NCI-H187 (cell line): ENCODE results near the gene CCDC28B.
A peak's percentile ranks its signal among the peaks of the same experiment; 100 is the strongest.

Source experiments
- DNase-seq, 2 experiments: peaks; one replicate each; lab custom pipeline; 2025; lab: John Stamatoyannopoulos, UW

The CCDC28B gene

DNA sequence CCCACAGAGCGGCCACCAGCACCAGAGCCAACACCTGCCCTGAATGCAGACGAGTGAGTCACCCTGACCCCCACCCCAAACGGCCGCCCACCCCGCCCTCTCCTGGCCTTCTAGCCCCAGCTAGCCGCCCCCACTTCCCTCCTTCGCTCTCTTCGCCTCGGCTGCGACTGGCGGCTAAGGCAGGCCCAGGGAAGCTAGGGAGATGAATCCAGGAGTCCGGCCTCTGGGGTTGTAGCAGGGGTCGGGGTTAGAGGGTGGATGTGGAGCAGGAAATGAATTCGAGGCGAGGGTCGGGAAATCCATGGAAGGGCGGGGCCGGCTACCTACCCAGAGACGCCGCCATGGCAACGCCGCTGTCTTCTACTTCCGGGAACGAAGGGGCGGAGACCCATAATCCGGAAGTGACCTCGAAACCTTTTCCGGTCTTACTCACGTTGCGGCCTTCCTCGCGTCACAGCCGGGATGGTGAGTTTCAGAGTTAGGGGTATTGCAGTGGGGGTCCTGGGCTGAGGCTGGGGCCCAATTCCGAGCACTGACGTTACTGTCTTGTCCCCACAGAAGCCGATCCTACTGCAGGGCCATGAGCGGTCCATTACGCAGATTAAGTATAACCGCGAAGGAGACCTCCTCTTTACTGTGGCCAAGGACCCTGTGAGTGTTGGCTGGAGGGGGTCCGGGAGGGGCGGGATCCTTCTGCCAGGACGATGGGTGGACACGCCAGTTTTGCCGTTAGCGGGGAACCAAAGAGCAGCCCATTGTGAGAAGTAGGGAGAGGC lies 21.8 kb downstream of the CCDC28B start, which contains the start of the genes EIF3I and TMEM234:
EIF3I (plus strand) TSS at position 428 of the 776 bp plus-strand sequence; CDS start at position 463, 35 bp downstream.
TMEM234 (minus strand) TSS at position 374 of the 776 bp plus-strand sequence; CDS start at position 343, 31 bp downstream.
- peak; percentile 48 to 85 for DNase-seq

DNA sequence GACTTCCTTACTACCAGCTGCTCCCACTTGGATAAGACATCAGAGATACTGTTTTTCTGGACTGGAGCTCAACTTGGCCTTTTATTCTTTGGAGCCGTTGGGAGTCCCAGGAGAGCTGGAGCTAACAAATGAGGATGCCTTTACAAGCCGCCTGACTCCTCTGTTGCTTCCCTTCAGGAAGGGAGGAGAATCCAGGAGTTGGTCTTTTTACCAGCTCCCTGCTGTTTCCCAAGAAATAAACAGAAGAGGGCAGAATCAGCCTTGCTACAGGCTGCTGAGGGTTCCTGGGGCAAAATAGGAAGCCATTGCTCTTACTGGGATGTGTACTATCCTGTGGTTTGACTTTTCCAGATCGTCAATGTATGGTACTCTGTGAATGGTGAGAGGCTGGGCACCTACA lies 23.3 kb downstream of the CCDC28B start:
- DNase-seq, result no peak

DNA sequence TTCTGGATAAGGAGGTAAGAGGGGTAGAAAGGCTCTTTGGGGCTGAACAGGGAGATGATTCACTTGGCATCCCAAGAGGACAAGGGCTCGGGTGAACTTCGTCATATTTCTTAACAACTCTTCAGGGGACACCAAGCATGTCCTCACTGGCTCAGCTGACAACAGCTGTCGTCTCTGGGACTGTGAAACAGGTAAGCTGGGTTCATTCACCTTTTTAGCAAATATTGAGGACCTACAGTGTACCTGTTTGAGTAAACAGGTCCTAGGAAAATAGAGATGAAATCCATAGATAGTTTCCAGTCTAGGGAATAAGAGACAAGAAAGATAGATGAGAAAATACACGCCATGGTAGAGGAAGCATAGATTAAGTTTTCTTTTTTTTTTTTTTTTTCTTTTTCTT lies 23.9 kb downstream of the CCDC28B start:
- no peak for DNase-seq

DNA sequence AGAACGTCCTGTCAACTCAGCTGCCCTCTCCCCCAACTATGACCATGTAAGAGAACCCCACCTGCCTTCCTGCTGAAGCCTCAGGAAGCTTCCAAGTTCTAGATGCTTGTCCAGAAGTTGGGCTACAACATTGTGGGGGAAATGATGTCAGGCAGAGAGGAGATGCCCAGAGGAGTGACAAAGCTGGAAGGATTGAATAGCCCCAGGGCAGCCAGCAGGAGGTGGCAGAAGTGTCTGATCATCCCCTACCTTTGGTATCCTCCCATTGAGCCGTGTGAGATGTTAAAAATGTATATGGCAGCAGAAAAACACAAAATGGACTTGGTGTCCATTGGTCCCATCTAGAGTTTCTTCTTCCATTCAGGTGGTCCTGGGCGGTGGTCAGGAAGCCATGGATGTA lies 28.4 kb downstream of the CCDC28B start:
- DNase-seq, result no peak

DNA sequence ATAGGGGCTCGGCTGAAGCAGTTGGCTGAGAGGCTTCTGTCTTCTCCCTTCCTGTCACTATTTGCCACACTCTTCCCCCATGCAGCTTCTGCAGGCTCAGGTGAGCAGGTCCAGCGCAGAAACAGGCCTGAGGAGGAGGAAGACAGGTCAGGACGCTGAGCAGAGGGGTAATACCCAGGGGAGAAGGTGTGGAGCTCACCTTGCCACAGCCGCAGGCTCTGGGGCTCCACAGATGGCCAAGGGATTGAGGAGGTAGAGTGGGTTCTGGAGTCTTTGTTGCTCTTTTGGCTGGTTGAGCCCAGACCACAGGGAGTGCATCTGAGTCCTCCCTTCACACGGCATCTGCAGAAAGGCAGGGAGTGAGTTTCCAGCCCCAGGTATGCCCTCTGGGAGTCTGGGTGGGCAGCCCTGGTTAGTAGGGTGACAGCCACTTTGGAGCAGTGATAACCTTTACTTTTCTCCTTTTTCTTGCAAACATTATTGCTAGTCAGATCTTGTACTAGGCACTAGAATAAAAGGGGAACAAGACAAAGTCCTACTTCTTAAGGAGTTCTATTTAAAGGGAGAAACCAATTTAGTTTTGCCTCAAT lies 31.5 kb downstream of the CCDC28B start:
- no peak for DNase-seq

DNA sequence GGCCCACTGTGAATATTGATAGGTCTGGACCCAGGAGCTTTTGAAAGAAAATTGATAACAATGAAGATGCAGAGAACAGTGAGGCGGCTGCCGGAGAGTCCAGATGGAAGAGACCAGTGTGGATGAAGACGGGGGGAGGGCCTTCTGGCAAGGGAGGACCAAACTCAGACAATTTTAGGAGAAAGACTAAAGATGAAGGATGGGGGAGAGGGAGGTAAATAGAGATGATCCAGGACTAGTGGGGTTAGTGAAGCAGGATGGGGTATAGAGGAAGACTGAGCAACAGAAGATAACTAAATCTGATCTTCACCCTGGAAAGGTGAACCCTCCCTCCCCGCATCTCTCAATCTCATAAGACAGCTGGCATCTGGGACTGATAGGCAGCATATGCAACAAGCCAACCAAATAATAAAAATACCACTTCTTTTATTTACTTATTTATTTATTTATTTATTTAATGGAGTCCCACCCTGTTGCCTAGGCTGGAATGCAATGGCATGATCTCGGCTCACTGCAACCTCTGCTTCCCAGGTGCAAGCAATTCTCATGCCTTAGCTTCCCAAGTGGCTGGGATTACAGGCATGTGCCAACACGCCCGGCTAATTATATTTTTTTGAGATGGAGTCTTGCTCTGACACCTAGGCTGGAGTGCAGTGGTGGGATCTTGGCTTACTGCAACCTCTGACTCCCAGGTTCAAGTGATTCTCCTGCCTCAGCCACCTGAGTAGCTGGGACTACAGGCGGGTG lies 32.3 kb downstream of the CCDC28B start:
- no peak for DNase-seq

DNA sequence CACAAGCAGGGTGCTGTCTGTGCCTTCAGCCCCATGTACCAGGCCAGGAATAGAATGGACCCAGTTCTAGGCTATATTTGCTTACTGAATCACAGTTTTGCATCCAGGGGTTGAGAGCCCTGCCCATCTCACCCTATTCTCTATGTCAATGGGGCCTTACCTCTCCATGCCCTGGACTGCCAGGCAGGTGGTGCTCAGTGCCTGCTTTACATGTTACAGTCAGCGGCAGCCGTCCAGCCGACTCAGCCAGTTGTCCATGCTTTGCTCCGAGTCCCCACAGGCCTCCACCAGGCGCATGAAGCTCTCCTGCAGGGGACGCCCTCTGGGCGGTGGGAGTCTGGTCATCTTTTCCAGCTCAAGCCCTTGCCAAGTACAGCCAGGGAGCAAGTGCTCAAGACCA lies 34.4 kb downstream of the CCDC28B start:
- DNase-seq, result no peak

DNA sequence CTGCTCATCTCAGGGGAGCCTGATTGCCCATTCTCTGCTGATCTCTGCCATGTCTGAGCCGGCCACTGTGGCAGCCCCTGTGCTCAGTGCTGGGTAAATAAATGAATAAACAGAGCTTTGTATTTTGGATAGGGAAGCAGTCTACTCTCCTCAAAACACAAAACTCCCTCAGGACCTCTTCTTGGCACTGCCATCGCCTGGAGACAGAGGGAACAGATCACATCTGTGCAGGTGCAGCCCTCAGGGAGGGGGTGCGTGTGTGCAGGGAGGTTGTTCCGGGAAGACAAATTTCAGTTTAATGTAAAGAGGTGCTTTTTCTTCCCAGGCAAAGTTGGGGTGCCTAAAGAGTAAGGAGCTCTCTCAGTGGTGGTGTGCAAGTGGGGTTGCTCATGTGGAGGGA lies 38.9 kb downstream of the CCDC28B start:
- DNase-seq, result no peak

DNA sequence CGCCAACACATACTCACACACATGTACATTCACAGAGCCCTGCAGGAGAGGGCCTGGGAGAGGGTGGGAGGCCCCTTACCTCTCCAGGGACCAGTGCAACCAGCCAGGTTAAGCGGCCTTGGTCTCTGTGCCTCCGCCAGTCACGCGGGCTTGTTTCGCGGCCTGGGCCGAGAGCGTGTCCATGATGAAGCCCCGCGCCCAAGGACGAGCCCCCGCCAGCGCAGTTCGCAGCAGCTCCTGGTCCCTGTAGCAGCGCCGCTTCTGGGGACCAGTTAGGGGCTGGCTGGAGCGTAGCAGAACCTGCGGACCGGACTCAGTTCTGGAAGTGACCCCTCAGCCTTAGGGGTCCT lies 39.4 kb downstream of the CCDC28B start:
- peak in 1 of 2 experiments; percentile 79 for DNase-seq

DNA sequence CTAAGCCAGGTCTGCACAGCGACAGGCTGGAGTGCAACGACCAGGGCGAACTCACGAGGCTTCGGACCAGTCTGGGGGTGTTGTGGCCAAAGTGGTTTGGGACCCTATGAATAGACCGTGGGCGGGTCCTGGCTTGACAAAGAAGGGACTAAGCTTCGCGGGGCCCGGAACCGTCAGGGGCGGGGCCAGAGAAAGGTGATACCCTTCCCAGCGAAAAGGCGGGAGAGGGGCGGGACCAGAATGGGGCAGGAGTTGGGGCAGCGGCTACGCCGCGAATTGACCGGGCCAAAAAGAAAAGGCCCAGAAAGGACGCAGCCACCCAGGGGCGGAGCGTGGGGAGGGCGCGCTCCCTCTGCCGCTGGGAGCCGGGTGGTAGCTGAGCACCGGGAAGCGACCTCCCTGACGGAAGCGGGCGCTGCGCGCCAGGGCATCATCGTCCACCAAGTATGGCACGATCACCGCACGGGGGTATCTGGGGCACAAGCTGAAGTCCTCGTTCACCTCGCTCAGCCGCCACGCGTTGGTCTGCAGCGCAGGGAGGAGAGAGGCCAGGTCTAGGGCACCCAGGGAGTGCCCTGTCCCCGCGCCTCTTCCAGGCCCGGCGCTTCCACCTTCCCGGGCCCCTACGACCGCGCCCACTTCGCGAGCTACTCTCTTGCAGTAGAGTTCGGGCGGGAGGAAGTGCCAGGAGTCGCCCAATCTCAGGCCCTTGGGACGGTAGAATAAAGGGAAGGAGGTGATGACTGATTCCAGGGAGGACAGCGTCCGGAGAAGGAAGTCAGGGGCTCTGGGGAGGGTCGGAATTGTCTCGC lies 40.0 kb downstream of the CCDC28B start:
- peak; percentile 86 to 91 for DNase-seq

DNA sequence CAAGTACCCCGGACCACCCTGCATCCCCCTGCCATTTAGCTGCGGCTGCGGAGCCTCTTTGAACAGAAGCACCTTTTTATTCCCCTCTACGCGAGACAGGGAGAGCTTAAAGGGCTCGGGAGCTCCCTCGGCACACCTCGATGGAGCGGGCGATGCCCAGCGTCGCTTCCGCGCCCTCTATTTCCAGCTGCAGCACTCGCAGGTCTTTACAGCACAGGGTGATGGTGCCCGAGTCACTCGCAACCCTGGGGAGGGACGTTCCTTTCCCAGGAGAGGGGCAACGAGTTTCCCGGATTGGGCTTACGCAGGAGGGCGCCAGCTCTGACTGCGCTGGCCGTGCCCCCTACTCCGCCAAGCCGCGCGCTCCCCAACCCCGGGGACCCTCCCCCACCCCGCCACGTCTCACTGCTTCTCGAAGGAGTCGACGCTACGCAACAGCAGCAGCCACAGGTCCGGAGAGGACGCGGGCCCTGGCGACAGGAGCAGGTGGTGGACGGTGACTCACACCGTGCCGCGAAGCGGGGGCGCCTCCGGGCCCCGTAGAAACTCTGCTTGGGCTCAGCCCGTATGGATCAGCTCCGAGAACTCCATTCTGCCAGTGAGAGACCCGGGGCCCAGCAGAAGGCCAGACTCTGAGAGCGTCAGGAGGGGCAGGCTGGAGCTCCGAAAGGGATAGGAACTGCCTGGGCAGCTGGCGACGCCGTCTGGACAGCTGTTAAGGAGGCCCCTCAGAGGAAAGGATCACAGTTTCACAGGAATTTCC lies 40.8 kb downstream of the CCDC28B start:
- peak; percentile 61 to 78 for DNase-seq

DNA sequence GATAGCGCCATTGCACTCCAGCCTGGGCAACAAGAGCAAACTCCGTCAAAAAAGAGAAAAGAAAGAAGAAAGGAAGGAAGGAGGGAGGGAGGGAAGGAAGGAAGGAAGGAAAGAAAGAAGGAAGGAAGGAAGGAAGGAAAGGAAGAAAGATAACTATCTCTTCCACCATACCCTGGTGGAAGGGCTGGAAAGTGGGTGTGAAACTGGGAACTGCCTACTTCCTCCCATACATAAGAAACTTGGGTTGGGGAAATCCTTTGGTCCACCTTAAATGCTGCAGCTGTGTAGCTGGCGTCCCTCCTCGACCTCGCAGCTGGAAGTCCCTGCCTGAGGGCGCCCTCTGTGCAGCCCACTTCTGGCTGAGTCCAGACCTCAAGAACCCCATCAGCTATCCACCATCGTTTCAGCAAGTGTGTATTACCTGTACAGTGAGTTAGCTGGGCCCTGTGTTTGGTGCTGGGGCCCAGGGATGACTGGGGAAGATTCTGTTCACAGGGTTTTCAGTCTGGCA lies 42.0 kb downstream of the CCDC28B start:
- DNase-seq, result no peak

DNA sequence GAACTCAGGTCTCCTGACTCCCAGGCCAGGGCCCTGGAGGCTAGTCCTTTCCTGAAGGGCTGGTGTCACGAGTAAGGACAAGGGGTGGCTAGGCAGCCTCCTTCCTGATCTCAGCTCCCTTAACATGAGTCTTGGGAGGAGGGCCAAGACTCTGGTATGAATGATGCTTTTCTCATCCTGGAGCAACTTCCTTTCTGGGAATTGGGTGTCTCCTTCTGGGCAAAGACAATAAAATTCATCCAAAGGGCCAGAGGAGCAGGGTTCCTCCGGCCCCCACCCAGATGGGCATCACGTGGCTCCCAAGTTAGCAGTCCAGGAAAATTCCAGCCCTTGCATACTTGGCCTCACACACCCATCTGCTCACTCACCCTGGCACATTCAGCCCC lies 46.5 kb downstream of the CCDC28B start, which contains the start of gene FAM167B:
FAM167B (plus strand) TSS at position 335 of the 386 bp plus-strand sequence. CDS start 200 bp downstream, outside the sequence.
- DNase-seq, result no peak

DNA sequence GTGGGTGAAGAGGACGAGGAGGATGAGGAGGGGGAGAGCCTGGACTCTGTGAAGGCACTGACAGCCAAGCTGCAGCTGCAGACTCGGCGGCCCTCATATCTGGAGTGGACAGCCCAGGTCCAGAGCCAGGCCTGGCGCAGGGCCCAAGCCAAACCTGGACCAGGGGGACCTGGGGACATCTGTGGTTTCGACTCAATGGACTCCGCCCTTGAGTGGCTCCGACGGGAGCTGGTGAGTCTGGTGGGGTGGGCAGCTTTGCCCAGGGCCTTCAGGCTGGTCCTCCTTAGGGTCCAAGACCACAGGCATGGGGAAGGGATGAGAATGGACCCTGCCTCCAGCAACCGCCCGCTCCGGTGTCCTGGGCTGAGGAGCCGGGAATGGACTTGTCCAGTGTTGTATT lies 47.1 kb downstream of the CCDC28B start:
- no peak for DNase-seq

DNA sequence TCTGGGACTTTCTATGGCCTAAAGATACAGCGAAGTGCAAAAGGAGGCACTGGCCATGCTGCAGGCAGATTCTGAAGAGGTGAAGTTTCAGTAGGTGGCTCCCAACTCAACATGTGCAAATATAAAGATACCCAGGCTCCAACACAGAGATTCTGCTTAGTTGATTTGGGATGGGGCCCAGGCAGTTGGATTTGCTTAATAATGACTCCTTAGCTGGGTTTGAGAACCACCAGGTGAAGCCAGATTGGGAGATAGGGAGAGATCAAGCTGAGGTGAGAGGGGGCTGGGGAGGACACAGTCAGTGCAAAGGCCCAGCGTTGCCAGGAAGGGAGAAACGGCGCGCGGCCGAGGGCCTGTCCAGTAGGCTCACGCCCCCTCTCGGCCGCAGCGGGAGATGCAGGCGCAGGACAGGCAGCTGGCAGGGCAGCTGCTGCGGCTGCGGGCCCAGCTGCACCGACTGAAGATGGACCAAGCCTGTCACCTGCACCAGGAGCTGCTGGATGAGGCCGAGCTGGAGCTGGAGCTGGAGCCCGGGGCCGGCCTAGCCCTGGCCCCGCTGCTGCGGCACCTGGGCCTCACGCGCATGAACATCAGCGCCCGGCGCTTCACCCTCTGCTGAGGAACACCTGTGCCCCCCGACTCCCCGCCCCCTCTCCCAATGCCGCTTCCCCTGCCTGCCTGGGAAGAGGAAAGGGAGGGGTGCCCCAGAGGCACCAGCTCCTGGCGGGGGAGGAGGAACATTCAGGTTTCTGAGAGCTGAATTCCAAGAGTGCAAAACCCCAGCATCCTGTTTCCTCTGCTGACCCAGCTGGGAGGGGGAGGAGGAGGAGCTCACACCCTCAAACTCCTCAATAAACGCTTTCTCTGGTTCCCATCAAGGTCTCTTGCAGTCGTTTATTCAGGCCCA lies 47.8 kb downstream of the CCDC28B start:
- DNase-seq, result peak; percentile 44 to 76

DNA sequence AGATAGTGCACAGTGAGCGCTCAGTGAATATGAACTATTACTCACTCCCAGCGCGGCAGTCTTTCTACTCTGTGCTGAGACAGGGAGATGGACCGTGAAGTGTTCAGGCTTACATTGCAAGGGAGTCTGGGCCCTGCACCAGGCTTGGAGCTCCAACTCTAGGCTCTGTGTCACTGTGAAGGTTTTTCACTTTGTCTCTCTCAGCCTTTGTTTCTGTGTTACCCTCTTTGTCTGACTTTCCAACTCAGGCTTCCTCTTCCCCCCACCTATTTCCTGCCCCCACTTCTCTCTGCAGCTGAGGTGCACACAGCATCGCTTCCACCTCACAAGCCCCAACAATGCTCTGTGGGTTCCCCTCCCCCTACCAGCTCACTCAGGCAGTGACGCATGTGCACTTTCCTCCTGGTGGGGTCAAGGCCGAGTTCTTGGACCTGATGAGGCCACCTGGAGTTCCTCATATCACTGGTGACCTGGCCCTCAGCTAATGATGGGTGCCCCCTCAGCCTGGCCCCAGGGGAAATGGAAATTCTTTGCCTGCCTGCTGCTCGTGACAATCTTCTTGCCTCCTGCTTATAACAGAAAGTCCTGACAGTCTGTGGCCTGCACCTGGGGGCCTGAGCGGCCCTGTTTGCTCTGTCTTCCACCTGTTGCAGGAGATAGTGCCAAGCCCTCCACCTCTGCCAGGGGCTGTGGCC lies 49.6 kb downstream of the CCDC28B start:
- no peak for DNase-seq

DNA sequence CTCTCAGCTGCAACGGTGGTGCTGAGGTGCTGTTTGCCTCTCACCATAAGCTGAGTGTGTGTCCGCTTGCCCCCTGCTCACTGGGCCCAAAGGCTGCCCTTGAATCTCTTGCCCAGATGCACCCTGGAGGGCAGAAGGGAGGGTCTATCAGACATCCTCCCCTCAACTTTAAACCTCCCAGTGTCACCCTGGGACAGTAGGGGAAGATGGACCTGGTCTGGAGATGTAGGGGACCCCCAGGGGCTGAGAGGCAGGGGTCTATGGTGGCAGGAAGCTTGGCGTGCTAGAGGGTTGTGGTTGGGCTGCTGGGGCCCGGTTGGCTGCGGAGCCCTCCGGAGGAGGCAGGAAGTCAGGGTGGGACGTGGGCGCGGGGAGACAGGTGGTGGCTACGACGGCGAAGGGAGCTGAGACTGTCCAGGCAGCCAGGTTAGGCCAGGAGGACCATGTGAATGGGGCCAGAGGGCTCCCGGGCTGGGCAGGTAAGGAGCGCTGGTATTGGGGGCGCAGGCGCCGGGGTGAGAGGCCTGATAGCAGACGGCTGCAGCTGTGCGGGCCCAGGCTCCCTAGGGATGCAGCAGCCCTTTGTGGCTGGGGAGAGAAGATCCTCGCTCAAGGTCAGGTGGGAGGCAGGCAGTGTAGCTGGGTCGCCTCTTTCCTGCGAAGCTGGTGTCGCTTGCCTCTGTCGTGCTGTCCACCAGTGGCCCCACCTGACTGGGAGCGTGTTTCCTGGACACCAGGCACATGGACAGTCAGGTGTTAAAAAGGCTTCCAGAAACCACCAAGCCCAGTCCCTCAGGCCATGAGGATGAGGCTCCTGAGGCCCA lies 50.7 kb downstream of the CCDC28B start, which contains the start of gene LCK:
LCK (plus strand) TSS at position 373 of the 824 bp plus-strand sequence. CDS start 23,065 bp downstream, outside the sequence.
- no peak for DNase-seq
